Left lung (tissue), 10 donors: ENCODE data around the gene TOPBP1. TPM values are rescaled to one million over a fixed set of nuclear protein-coding genes. Genes with fewer than 3 reads are reported as not detected.

Experiments
- ATAC-seq: fragments of 200-7000 bp; cut with Tn5 transposase; one replicate; pipeline ENCODE4 v1.9.1; 2020; ENCODE audit warnings: moderate library complexity
- DNase-seq, 4 donors: peaks; one replicate each; pipeline ENCODE4 v3.0.0-alpha.2; 2013 to 2020
- H3K27ac ChIP-seq, 2 donors: fragments of 200-600 bp; sonication (generic) in 1 of 2; one replicate each; pipeline versions ENCODE4 v1.5.0 to v1.8.0; 2020 to 2021
- H3K27me3 ChIP-seq, 2 donors: fragments of 200-600 bp; sonication (generic) in 1 of 2; one replicate each; pipeline versions ENCODE4 v1.5.0 to v1.8.0; 2020 to 2021
- H3K36me3 ChIP-seq, 2 donors: fragments of 200-600 bp; sonication (generic) in 1 of 2; one replicate each; pipeline versions ENCODE4 v1.5.0 to v1.8.0; 2020 to 2021
- H3K4me1 ChIP-seq, 2 donors: fragments of 200-600 bp; one replicate each; pipeline ENCODE4 v1.8.0; 2021
- H3K4me3 ChIP-seq, 2 donors: fragments of 200-600 bp; sonication (generic) in 1 of 2; one replicate each; pipeline versions ENCODE4 v1.5.0 to v1.8.0; 2020 to 2021; ENCODE audit warnings: mild to moderate bottlenecking in 1 of 2
- H3K9me3 ChIP-seq, 2 donors: fragments of 200-600 bp; sonication (generic) in 1 of 2; one replicate each; pipeline versions ENCODE4 v1.5.0 to v1.8.0; 2020 to 2021
- CTCF ChIP-seq, 2 donors: fragments of 200-600 bp; sonication (generic) in 1 of 2; IDR thresholded peaks; one replicate each; pipeline versions ENCODE4 v1.5.0 to v1.8.0; 2021; ENCODE audit warnings: antibody characterized with exemption in 2 of 2
- intact Hi-C, 2 donors: fragments of 100-400 bp; cut with DNase I; formaldehyde crosslinking; loops; one replicate each; pipeline versions ENCODE4 v1.11.2 to v1.14.2; 2022
- polyA plus RNA-seq, 6 donors: library from polyadenylated mRNA; unstranded; fragments of 120-200 nt; gene quantifications; one replicate each; pipeline ENCODE4 v1.2.1, GENCODE V29; 2013; ENCODE audit not compliant: insufficient read length in 6 of 6
- total RNA-seq, 2 donors: library from RNA; stranded (reverse); fragmentation: NEBNext Ultra II Directional; extraction: Animal tissue kit (Norgen Biotek cat#: 25700); gene quantifications; one replicate each; pipeline ENCODE4 v1.2.1, GENCODE V29; 2021
- donor health status: DM: no; HTN: yes; CAD: no.
- donor health status: DM: no; HTN: no; CAD: no.

The TOPBP1 gene
- total and polyA plus RNA-seq, 8 donors, result 17.5 to 55.2 (median 44.1) TPM

GRCh38 chr3:133703915-133704314 lies 42.2 kb upstream of the TOPBP1 start:
- Histone ChIP-seq H3K27ac (no peak overlapping the region), H3K27me3 (no peaks in the 10 kb centered on the region), H3K9me3 (no peaks in the 10 kb centered on the region), H3K4me1 (no peaks in the 10 kb centered on the region), H3K4me3 (no peak overlapping the region), H3K36me3 (no peaks in the 10 kb centered on the region)
- intact Hi-C loops, result no loop called here
- no peak for DNase-seq
- TF ChIP-seq CTCF (IDR thresholded peaks at IDR 0.05), result no peak
- no peak for ATAC-seq

GRCh38 chr3:133701435-133702358 lies 40.0 kb upstream of the TOPBP1 start:
- no peak for TF ChIP-seq CTCF (IDR thresholded peaks at IDR 0.05)
- intact Hi-C loops, result no loop called here
- DNase-seq (no peak), ATAC-seq (no peak)
- no peaks in the 10 kb centered on the region for H3K27me3 ChIP-seq
- peaks cover 0 to 12% of the 10 kb centered on the region in 2 donors for H3K9me3 ChIP-seq
- H3K27ac ChIP-seq, result no peak overlapping the region
- H3K36me3 ChIP-seq, result no peaks in the 10 kb centered on the region
- no peak overlapping the region for H3K4me3 ChIP-seq
- no peaks in the 10 kb centered on the region for H3K4me1 ChIP-seq

- TF ChIP-seq CTCF (IDR thresholded peaks at IDR 0.05), result no peak
- Histone ChIP-seq H3K9me3 (peaks cover 0 to 12% of the 10 kb centered on the region in 2 donors), H3K4me1 (no peaks in the 10 kb centered on the region), H3K36me3 (no peaks in the 10 kb centered on the region), H3K27me3 (no peaks in the 10 kb centered on the region), H3K4me3 (no peak overlapping the region), H3K27ac (no peak overlapping the region)
- intact Hi-C loops, result no loop called here
- ATAC-seq (no peak), DNase-seq (no peak)
Measured at GRCh38 chr3:133700351-133700750, 38.6 kb upstream of the TOPBP1 start.

- Histone ChIP-seq H3K4me1 (no peaks in the 10 kb centered on the region), H3K27me3 (no peaks in the 10 kb centered on the region), H3K9me3 (peaks cover 0 to 12% of the 10 kb centered on the region in 2 donors), H3K36me3 (no peaks in the 10 kb centered on the region), H3K4me3 (no peak overlapping the region), H3K27ac (no peak overlapping the region)
- TF ChIP-seq CTCF (IDR thresholded peaks at IDR 0.05), result no peak
- intact Hi-C loops, result no loop called here
- DNase-seq (no peak), ATAC-seq (no peak)
Measured at GRCh38 chr3:133699903-133700302, 38.2 kb upstream of the TOPBP1 start.

- Histone ChIP-seq H3K9me3 (peaks cover 0 to 12% of the 10 kb centered on the region in 2 donors), H3K36me3 (no peaks in the 10 kb centered on the region), H3K4me1 (no peaks in the 10 kb centered on the region), H3K4me3 (no peak overlapping the region), H3K27ac (no peak overlapping the region), H3K27me3 (no peaks in the 10 kb centered on the region)
- intact Hi-C loops, result no loop called here
- DNase-seq, result no peak
- no peak for TF ChIP-seq CTCF (IDR thresholded peaks at IDR 0.05)
- no peak for ATAC-seq
Measured at GRCh38 chr3:133699467-133699866, 37.7 kb upstream of the TOPBP1 start.
